Stimulated activated naive CD8-positive, alpha-beta T cell treated with anti-CD3 and anti-CD28 coated beads, Interleukin-15, Interleukin-2, amounts not matched to agents 100 ng/mL and 50 ng/mL, for 24 hours (primary cell): ENCODE data around the gene SCUBE1.

Source experiments
- H3K27ac Mint-ChIP-seq: one replicate; pipeline ENCODE4 v1.8.0; 2021; ENCODE audit warnings: mild to moderate bottlenecking, mixed read lengths
- H3K27me3 Mint-ChIP-seq: one replicate; pipeline ENCODE4 v1.8.0; 2021; ENCODE audit warnings: mixed read lengths
- H3K36me3 Mint-ChIP-seq: one replicate; pipeline ENCODE4 v1.8.0; 2021; ENCODE audit warnings: low read depth, mixed read lengths
- H3K4me1 Mint-ChIP-seq: one replicate; pipeline ENCODE4 v1.8.0; 2021; ENCODE audit warnings: low read depth, mixed read lengths
- H3K4me3 Mint-ChIP-seq: one replicate; pipeline ENCODE4 v1.8.0; 2021; ENCODE audit warnings: mild to moderate bottlenecking, mixed read lengths
- H3K9me3 Mint-ChIP-seq: one replicate; pipeline ENCODE4 v1.8.0; 2021; ENCODE audit warnings: mixed read lengths

The SCUBE1 gene

GRCh38 chr22:43342347-43343261 lies 568 bp downstream of the SCUBE1 start:
- Mint-ChIP-seq H3K27me3 (peaks cover 50% of the 10 kb centered on the region), H3K36me3 (no peaks in the 10 kb centered on the region), H3K27ac (no peak overlapping the region), H3K4me1 (peaks cover 7% of the 10 kb centered on the region), H3K4me3 (no peak overlapping the region), H3K9me3 (no peaks in the 10 kb centered on the region)

DNA sequence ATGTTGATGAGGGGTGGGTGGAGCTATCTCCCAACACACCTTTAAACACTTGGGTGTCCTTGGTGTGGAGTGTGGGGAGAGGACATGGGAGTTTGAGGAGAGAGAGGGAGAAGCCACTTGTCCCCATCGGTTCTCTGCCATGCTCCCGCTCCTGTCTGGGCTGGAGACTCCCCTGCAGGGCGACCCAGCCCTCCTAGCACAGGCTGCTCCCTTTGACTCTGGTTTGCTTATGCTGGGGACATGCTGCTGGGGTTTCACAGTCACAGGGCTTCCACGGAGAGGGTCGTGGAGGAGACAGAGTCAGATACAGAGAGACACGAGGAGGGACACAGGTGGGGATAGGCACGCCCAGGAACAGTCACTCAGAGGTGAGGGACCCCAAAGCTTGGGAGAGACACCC lies 1.6 kb downstream of the SCUBE1 start:
- Mint-ChIP-seq H3K4me3 (no peak overlapping the region), H3K4me1 (peaks cover 7% of the 10 kb centered on the region), H3K9me3 (no peaks in the 10 kb centered on the region), H3K36me3 (no peaks in the 10 kb centered on the region), H3K27me3 (peaks cover 46% of the 10 kb centered on the region), H3K27ac (no peak overlapping the region)

- Mint-ChIP-seq H3K4me1 (no peaks in the 10 kb centered on the region), H3K27ac (no peak overlapping the region), H3K4me3 (no peak overlapping the region), H3K27me3 (peaks cover 28% of the 10 kb centered on the region), H3K36me3 (no peaks in the 10 kb centered on the region), H3K9me3 (no peaks in the 10 kb centered on the region)
These were observed 4.3 kb downstream of the SCUBE1 start for GRCh38 chr22:43338766-43339345.

GRCh38 chr22:43337946-43338345 lies 5.2 kb downstream of the SCUBE1 start:
- Mint-ChIP-seq H3K4me1 (no peaks in the 10 kb centered on the region), H3K4me3 (no peak overlapping the region), H3K9me3 (no peaks in the 10 kb centered on the region), H3K27ac (no peak overlapping the region), H3K36me3 (no peaks in the 10 kb centered on the region), H3K27me3 (peaks cover 28% of the 10 kb centered on the region)

GRCh38 chr22:43337385-43337784 lies 5.8 kb downstream of the SCUBE1 start:
- Mint-ChIP-seq H3K27ac (no peak overlapping the region), H3K36me3 (no peaks in the 10 kb centered on the region), H3K4me1 (no peaks in the 10 kb centered on the region), H3K4me3 (no peak overlapping the region), H3K27me3 (peaks cover 26% of the 10 kb centered on the region), H3K9me3 (no peaks in the 10 kb centered on the region)

DNA sequence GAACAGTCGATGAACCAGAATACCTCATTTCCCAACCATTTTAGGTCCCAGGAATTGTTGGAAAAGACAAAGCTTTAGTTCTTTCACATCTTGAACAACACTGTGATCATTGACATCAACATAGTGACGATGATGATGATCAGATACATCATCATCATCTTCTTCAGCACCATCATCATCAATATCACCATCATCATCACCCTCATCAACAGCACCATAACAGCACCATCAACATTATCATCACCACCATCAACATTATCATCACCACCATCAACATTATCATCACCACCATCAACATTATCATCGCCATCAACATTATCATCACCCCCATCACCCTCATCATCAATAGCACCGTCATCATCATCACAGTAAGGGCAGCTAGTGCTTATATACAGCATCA lies 8.8 kb downstream of the SCUBE1 start:
- Mint-ChIP-seq H3K27ac (no peak overlapping the region), H3K9me3 (no peaks in the 10 kb centered on the region), H3K4me1 (no peaks in the 10 kb centered on the region), H3K4me3 (no peak overlapping the region), H3K36me3 (no peaks in the 10 kb centered on the region), H3K27me3 (peaks cover 4% of the 10 kb centered on the region)

DNA sequence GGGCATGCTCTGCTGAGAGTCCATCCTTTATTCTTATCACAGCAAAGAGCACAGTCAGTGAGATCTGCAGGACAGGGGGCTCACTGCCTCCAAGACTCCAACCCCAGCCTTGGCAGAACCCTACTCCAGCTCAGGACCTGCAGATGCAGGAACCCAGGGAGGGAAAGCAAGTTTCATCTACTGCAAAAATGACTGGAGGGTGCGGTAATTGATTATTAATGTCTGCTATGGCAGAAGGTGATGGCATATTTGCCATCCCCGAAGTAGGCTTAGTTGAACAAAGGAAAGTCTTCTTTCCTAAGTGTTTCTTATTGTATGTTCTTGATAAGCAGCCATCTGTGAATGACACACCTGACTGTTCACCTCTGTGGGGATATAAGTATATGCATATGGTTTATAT lies 9.2 kb downstream of the SCUBE1 start:
- H3K36me3 Mint-ChIP-seq = no peaks in the 10 kb centered on the region

DNA sequence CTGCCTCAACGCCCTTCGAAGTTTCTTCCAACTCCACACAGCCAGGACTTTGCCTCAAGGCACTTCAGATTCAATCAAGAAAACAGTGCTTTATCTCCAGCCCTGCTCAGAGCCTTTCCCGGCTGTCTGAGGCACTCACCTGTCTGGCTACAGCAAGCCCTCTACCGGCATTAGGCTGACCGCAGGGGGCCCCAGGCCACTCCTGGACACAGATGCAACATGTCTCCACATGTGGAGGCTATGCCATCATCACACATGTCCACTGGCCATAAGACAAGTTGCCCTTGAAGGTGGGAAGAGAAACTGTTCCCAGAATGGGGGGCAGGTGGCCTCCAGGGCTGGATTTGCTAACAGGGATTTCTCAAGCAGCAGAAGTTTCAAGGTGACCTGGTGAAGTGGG lies 10.0 kb downstream of the SCUBE1 start:
- no peaks in the 10 kb centered on the region for H3K9me3 Mint-ChIP-seq
- H3K27me3 Mint-ChIP-seq = peaks cover 4% of the 10 kb centered on the region
- H3K4me3 Mint-ChIP-seq = no peak overlapping the region
- H3K4me1 Mint-ChIP-seq = no peaks in the 10 kb centered on the region
- H3K36me3 Mint-ChIP-seq = no peaks in the 10 kb centered on the region
- no peak overlapping the region for H3K27ac Mint-ChIP-seq

More for the DNA sequence above, 9.2 kb downstream of the SCUBE1 start:
- no peak overlapping the region for H3K27ac Mint-ChIP-seq
- H3K9me3 Mint-ChIP-seq = no peaks in the 10 kb centered on the region
- H3K27me3 Mint-ChIP-seq = peaks cover 4% of the 10 kb centered on the region
- H3K4me1 Mint-ChIP-seq = no peaks in the 10 kb centered on the region
- H3K4me3 Mint-ChIP-seq = no peak overlapping the region

- H3K27me3 Mint-ChIP-seq = no peaks in the 10 kb centered on the region
These were observed 11.5 kb downstream of the SCUBE1 start for GRCh38 chr22:43331698-43332097.

DNA sequence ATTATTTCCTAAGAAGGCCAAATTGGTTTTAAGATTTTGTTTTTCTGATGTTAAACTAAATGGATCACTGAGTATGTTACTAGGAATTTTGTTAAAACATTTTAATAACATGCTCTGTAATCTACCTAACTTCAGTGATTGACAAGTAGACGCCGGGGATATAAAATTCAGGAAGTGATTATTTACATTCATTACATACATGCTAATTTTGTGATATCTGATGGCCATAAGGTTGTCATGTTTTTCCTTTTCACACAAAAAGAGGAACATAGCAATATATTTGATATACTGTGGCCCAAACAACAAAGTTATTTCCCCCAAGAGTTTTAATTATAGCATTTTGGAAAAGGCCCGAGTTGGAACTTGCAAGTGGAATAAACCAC lies 12.1 kb downstream of the SCUBE1 start:
- no peak overlapping the region for H3K27ac Mint-ChIP-seq
- no peaks in the 10 kb centered on the region for H3K9me3 Mint-ChIP-seq
- no peaks in the 10 kb centered on the region for H3K27me3 Mint-ChIP-seq
- no peaks in the 10 kb centered on the region for H3K36me3 Mint-ChIP-seq
- no peak overlapping the region for H3K4me3 Mint-ChIP-seq
- no peaks in the 10 kb centered on the region for H3K4me1 Mint-ChIP-seq

More at GRCh38 chr22:43331698-43332097, 11.5 kb downstream of the SCUBE1 start:
- Mint-ChIP-seq H3K4me3 (no peak overlapping the region), H3K4me1 (no peaks in the 10 kb centered on the region), H3K27ac (no peak overlapping the region), H3K9me3 (no peaks in the 10 kb centered on the region), H3K36me3 (no peaks in the 10 kb centered on the region)

DNA sequence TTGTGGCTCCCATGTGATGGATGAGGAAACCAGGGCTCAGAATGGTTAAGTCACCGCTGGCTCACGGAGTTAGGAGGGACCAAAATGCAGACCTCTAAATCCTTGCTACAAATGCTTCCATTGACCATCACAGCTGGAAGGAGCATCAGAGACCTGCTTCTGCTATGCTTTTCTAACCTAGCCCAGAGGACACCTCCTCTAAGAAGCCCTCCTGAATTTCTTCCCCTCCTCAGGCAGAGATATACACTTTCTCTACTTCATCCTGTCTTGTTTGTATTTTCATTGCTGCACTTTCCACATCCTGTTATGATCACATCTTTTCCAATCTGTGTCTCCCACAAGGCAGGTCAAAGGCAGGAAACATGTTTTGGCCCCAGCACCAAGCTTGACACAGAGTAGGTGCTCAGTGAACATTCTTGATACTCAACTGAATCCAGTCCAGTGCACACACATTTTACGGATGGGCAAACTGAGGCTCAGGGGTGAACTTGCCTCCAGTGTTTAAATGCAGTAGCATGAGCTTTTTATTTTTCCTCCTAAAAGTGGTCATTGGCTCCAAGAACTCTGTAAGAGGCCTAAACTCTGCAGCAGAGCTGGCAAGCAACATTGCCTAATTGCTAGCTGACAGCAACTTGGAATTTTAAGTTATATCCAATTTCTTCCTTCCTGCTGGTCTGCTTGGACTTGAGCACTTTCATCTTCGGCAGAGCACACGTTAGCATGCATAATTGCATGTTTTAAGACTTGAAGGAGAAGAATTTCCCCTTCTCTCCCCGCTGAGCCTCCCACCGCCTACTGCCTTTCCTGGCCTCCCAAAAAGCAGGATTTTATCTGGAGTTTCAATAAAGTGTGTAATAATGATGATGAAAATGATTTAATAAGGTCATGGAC lies 12.7 kb downstream of the SCUBE1 start:
- Mint-ChIP-seq H3K4me1 (no peaks in the 10 kb centered on the region), H3K4me3 (no peak overlapping the region), H3K27ac (no peak overlapping the region), H3K27me3 (no peaks in the 10 kb centered on the region), H3K9me3 (no peaks in the 10 kb centered on the region), H3K36me3 (no peaks in the 10 kb centered on the region)

DNA sequence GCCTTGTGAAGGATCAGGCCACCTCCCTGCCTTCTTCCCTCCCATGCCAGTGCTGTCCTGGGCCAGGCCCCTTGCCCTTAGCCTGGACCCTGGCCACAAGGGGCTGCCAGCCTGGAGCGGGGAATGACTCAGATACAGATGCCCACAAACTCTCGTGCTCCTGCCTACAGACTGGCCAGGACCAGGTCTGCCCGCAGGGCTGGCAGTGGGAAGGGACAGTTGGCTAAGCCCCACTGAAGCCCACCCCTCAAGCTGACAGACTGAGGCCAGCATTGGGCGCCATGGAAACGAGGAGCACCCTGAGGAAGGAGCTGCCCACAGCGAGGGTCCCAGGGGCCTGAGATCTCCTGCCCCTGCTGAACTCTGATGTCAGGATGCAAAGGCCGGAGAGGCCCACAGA lies 14.1 kb downstream of the SCUBE1 start:
- no peaks in the 10 kb centered on the region for H3K9me3 Mint-ChIP-seq
- no peak overlapping the region for H3K4me3 Mint-ChIP-seq
- no peaks in the 10 kb centered on the region for H3K27me3 Mint-ChIP-seq
- H3K27ac Mint-ChIP-seq = no peak overlapping the region
- no peaks in the 10 kb centered on the region for H3K4me1 Mint-ChIP-seq
- H3K36me3 Mint-ChIP-seq = no peaks in the 10 kb centered on the region

- Mint-ChIP-seq H3K36me3 (no peaks in the 10 kb centered on the region), H3K27me3 (no peaks in the 10 kb centered on the region), H3K9me3 (no peaks in the 10 kb centered on the region), H3K27ac (no peak overlapping the region), H3K4me3 (no peak overlapping the region), H3K4me1 (no peaks in the 10 kb centered on the region)
These were observed 16.1 kb downstream of the SCUBE1 start for GRCh38 chr22:43327157-43327438.

DNA sequence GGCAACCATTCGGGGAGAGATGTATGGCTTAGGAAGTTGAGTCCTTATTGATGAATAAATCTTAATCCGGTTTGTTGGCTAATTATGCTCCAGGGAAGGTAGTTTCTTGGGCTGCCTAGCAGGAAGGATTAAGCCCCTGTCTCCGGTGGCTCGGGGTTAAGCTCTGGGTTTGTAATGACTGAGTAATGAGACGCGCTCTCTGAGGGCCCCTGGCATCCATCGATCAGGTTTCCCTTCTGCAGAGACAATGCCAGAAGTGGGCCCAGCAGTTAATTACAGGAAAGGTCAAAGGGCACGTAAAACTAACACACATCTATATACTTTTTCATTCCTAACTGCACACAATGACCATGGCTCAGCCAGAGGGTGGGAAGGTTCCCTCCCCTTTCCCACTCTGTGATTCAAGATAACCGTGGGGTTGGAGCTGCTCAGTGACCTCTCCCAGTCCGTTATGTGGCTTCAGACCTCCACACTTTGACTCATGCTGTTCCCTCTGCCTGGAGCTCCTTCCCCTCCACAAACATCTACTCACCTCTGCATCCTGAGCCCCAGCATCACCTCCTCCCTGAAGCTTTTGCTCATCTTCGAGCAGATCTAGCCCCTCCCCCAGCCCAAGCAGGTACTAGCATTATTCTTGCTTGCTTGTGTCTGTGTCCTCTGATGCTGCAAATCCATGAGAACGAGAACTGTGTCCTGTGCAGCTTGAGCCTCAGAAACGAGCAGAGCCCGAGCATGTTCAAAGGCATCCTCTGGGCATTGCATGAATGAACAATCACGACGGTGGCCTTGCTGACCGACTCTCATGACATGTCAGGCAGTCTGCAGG lies 16.6 kb downstream of the SCUBE1 start:
- H3K9me3 Mint-ChIP-seq = no peaks in the 10 kb centered on the region
- no peak overlapping the region for H3K27ac Mint-ChIP-seq
- H3K4me3 Mint-ChIP-seq = no peak overlapping the region
- no peaks in the 10 kb centered on the region for H3K27me3 Mint-ChIP-seq
- no peaks in the 10 kb centered on the region for H3K4me1 Mint-ChIP-seq
- H3K36me3 Mint-ChIP-seq = no peaks in the 10 kb centered on the region
